Heart left ventricle (tissue), 16 donors: ENCODE data around the gene NGEF. TPM values are rescaled to one million over a fixed set of nuclear protein-coding genes. Genes with fewer than 3 reads are reported as not detected.
A peak's percentile ranks its signal among the peaks of the same experiment; 100 is the strongest.

ENCODE experiments used
- ATAC-seq, 4 donors: fragments of 200-7000 bp; cut with Tn5 transposase; one replicate each; pipeline ENCODE4 v1.9.1; 2020 to 2022; ENCODE audit warnings: moderate library complexity in 4 of 4, mild to moderate bottlenecking in 3 of 4, moderate number of reproducible peaks in 1 of 4
- DNase-seq, 5 donors: peaks; one replicate each; pipeline ENCODE4 v3.0.0-alpha.2; 2020
- H3K27ac ChIP-seq, 12 donors: fragments of 200-600 bp; sonication (generic) in 4 of 12; one replicate each; pipeline versions ENCODE4 v1.5.0 to v1.8.0; 2016 to 2022; ENCODE audit warnings: mild to moderate bottlenecking in 2 of 12
- H3K27me3 ChIP-seq, 9 donors: fragments of 200-600 bp; sonication (generic) in 2 of 9; one replicate each; pipeline versions ENCODE4 v1.5.1 to v1.8.0; 2016 to 2022; ENCODE audit warnings: mild to moderate bottlenecking in 3 of 9
- H3K36me3 ChIP-seq, 9 donors: fragments of 200-600 bp; sonication (generic) in 2 of 9; one replicate each; pipeline versions ENCODE4 v1.5.0 to v1.8.0; 2018 to 2022; ENCODE audit warnings: mild to moderate bottlenecking in 2 of 9
- H3K4me1 ChIP-seq, 12 donors: fragments of 200-600 bp; sonication (generic) in 4 of 12; one replicate each; pipeline versions ENCODE4 v1.5.0 to v1.8.0; 2016 to 2022; ENCODE audit warnings: mild to moderate bottlenecking in 3 of 12
- H3K4me3 ChIP-seq, 12 donors: fragments of 200-600 bp; sonication (generic) in 4 of 12; one replicate each; pipeline versions ENCODE4 v1.5.0 to v1.8.0; 2017 to 2022; ENCODE audit warnings: mild to moderate bottlenecking in 9 of 12, moderate library complexity in 4 of 12
- H3K9me3 ChIP-seq, 12 donors: fragments of 200-600 bp; sonication (generic) in 4 of 12; one replicate each; pipeline versions ENCODE4 v1.5.0 to v1.8.0; 2016 to 2022; ENCODE audit warnings: mild to moderate bottlenecking in 1 of 12
- POLR2A ChIP-seq, 2 donors: fragments of 450-650 bp; IDR thresholded peaks; one replicate each; pipeline ENCODE4 v1.6.1; 2017; ENCODE audit warnings: antibody characterized with exemption in 2 of 2, mild to moderate bottlenecking in 2 of 2, moderate library complexity in 2 of 2
- WGBS, 4 donors: extraction: QIAGEN DNeasy Blood & Tissue Kit in 2 of 4; methylation state at CpG; one replicate each; pipeline versions ENCODE4 v1.1.5 to v1.1.7; 2013 to 2018; 5-methylcytosine and 5-hydroxymethylcytosine counted together
- intact Hi-C, 10 donors: fragments of 100-400 bp; cut with DNase I; formaldehyde crosslinking; loops; one replicate each; pipeline versions ENCODE4 v1.11.1 to v1.14.2; 2022
- polyA plus RNA-seq, 2 donors: library from polyadenylated mRNA; stranded (reverse); fragments of 200-250 nt; gene quantifications; one replicate each; pipeline ENCODE4 v1.2.3, GENCODE V29; 2013
- total RNA-seq, 9 donors: library from RNA; depleted of rRNA in 2 of 9; stranded (reverse); fragments of >200 nt in 2 of 9; fragmentation: NEBNext Ultra II Directional in 3 of 9; extraction: Animal tissue kit (Norgen Biotek cat#: 25700) in 3 of 9; gene quantifications; one replicate each; pipeline versions ENCODE4 v1.1.0 to v1.2.4, GENCODE V29; 2016 to 2023
- TF ChIP-seq, protein P1 (sequence below), 12 donors: fragments of 200-600 bp; sonication (generic) in 4 of 12; IDR thresholded peaks; one replicate each; pipeline versions ENCODE4 v1.5.0 to v1.8.0; 2018 to 2022; ENCODE audit warnings: antibody characterized with exemption in 12 of 12, mild to moderate bottlenecking in 5 of 12
- donor health status: ischemic (EF 13 %, LVEDD 7.1; RV severe dilation, severe dysfunction).
- donor health status: healthy with polysubstance abuse.
- donor health status: DM: no; HTN: yes; CAD: no.
- donor health status: DM: no; HTN: no; CAD: no.
- donor health status: ischemic (EF 25% LVEDD 6.9; RV normal size, moderate dysfunction).
- donor health status: ischemic (EF 25% LVEDD 5.7; RV mildly dilated, moderate dysfunction).
- donor health status: healthy.
- donor health status: DM: yes; HTN: yes; CAD: no.
- donor health status: ischemic (EF 35%, LVEDD 5.7; RV mildly dilated, moderate dysfunction).
- donor health status: nonischemic (EF 11% LVEDD 7.7; RV severe dilation, severe dysfunction).
- donor health status: DM: yes; HTN: yes; CAD: no.
- donor health status: PGD.
- donor health status: ischemic (EF 29% LVEDD 5.4; RV normal size, mild dysfunction).
- donor health status: nonischemic (EF 23%, LVEDD 6.1; RV moderate dilation, normal function).

Gene NGEF
- total and polyA plus RNA-seq, 11 donors, result 0.15 to 0.62 (median 0.42) TPM; not detected in 4

DNA sequence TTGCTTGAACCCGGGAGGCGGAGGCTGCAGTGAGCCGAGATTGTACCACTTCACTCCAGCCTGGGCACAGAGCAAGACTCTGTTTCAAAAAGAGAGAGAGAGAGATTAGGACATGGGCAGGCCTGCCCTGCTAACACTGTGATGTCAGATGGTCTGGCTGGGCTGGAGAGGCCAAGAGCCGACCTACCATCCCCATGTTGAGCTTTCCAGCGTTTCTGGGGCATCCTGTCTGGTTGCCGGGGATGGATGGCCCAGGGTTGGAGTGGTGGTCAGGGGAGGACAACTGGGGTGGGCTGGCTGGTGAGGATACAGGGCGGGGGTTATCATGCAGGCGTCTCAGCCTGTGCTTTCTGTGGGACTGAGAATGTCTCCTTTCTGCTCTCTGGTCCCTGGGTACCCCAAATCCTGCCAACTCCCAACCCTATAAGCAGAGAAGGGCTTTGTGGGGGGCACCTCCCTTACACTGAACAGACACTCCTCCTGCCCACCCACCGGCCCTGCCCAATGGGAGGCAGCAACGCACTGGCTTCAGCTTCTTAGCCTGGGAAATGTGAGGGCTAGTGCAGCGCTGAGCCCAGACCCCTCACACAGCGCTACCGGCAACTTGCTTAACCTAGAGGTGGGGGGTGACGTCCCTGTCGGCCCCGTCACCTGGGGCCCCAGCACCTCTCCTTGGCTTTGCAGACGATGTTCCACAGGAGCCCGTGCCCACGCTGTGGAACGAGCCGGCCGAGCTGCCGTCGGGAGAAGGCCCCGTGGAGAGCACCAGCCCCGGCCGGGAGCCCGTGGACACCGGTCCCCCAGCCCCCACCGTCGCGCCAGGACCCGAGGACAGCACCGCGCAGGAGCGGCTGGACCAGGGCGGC lies 137.6 kb downstream of the NGEF start:
- ATAC-seq (peak in 1 of 4 donors; percentile 7), DNase-seq (no peak)
- intact Hi-C loops, result no loop called here
- Histone ChIP-seq H3K9me3 (no peaks in the 10 kb centered on the region), H3K4me1 (peaks cover 0 to 17% (median 6%) of the 10 kb centered on the region in 12 donors), H3K36me3 (no peaks in the 10 kb centered on the region), H3K27me3 (peaks cover 6 to 30% (median 14%) of the 10 kb centered on the region in 9 donors), H3K27ac (no peak overlapping the region), H3K4me3 (peak overlapping the region in 10 of 12 donors; percentile 11 to 60 (median 50))
- WGBS, 4 donors, result 21 to 78% (median 28%) methylated on average over 9 to 37 of the region's 37 CpGs
- TF ChIP-seq POLR2A (IDR thresholded peaks at IDR 0.05), result no peak
- TF ChIP-seq, protein P1, sequence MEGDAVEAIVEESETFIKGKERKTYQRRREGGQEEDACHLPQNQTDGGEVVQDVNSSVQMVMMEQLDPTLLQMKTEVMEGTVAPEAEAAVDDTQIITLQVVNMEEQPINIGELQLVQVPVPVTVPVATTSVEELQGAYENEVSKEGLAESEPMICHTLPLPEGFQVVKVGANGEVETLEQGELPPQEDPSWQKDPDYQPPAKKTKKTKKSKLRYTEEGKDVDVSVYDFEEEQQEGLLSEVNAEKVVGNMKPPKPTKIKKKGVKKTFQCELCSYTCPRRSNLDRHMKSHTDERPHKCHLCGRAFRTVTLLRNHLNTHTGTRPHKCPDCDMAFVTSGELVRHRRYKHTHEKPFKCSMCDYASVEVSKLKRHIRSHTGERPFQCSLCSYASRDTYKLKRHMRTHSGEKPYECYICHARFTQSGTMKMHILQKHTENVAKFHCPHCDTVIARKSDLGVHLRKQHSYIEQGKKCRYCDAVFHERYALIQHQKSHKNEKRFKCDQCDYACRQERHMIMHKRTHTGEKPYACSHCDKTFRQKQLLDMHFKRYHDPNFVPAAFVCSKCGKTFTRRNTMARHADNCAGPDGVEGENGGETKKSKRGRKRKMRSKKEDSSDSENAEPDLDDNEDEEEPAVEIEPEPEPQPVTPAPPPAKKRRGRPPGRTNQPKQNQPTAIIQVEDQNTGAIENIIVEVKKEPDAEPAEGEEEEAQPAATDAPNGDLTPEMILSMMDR (IDR thresholded peaks at IDR 0.05), result no peak

DNA sequence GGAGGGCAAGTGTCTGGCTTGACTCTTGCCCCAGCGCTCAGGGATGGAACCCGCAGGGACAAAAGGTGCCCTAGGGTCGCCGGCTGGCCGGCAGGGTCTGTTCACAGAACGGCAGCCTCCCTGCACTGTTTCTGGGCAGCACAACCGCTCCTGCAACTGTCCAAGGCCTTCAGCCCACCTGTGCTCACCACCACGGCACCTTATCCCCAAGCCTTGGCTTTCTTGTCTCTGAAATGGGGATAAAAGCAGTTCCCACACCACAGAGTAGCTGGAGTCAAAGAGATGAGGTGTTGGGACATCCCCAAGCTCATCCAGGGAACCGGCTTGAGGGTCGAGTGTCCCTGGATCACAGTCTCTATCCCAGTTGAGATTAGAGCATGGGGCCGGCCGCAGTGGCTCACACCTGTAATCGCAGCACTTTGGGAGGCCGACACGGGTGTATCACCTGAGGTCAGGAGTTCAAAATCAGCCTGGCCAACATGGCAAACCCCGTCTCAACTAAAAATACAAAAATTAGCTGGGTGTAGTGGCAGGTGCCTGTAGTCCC lies 138.3 kb downstream of the NGEF start:
- ATAC-seq (no peak), DNase-seq (no peak)
- WGBS, 4 donors, result 94 to 96% (median 96%) methylated on average over 14 to 16 of the region's 16 CpGs

DNA sequence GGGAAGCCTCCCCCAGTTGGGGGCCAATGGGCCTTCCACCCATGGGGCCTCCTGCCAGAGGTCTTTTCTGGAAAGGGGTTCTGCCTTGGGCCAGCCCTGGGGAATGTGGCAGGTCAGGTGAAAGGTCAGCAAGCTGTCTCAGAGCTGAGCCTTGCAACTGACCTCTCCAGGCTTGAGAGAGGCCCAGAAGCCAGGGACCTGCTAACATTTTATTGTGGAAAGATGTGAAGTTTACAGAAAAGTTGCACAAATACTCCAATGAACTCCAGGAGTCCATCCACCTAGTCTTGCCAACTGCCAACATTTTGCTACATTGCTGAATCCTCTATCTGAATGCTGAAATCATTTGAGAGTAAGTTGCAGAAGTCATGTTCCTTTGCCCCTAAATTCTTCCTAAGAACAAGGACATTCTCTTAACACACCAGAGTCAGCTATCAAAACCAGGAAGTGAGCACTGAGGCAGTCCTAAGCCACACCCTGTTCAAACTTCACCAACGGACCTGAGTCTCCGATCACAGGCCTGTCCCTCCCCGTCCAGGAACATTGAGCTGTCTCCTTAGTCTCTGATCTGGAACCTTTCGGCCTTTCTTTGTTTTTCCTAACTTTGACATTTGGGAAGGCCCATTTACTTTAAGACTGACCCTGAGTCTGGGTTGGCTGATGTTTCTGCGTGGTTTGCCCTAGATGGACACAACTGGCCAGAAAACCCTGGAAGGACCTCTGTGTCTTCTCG lies 139.0 kb downstream of the NGEF start:
- TF ChIP-seq POLR2A (IDR thresholded peaks at IDR 0.05), result no peak
- TF ChIP-seq, protein P1 (IDR thresholded peaks at IDR 0.05), result no peak
- Histone ChIP-seq H3K36me3 (no peaks in the 10 kb centered on the region), H3K9me3 (no peaks in the 10 kb centered on the region), H3K27me3 (peaks cover 6 to 30% (median 14%) of the 10 kb centered on the region in 9 donors), H3K4me1 (peaks cover 0 to 17% (median 6%) of the 10 kb centered on the region in 12 donors), H3K4me3 (no peak overlapping the region), H3K27ac (no peak overlapping the region)
- WGBS, 4 donors, result 87 to 94% (median 90%) methylated on average over 6 of the region's 6 CpGs
- no peak for ATAC-seq
- intact Hi-C loops, result no loop called here
- no peak for DNase-seq

More for the DNA sequence above, 138.3 kb downstream of the NGEF start:
- H3K27ac ChIP-seq, result no peak overlapping the region
- no peaks in the 10 kb centered on the region for H3K36me3 ChIP-seq
- TF ChIP-seq, protein P1 (IDR thresholded peaks at IDR 0.05), result no peak
- peaks cover 6 to 30% (median 14%) of the 10 kb centered on the region in 9 donors for H3K27me3 ChIP-seq
- no peaks in the 10 kb centered on the region for H3K9me3 ChIP-seq
- H3K4me1 ChIP-seq, result peaks cover 0 to 17% (median 6%) of the 10 kb centered on the region in 12 donors
- intact Hi-C loops, result no loop called here
- H3K4me3 ChIP-seq, result no peak overlapping the region
